Measurements from ENCODE around the gene BRPF1. TPM values are rescaled to one million over a fixed set of nuclear protein-coding genes. Genes with fewer than 3 reads are reported as not detected.

Gene BRPF1
- total RNA-seq, 1 experiment from 2014 or later, result 24.7 TPM

DNA sequence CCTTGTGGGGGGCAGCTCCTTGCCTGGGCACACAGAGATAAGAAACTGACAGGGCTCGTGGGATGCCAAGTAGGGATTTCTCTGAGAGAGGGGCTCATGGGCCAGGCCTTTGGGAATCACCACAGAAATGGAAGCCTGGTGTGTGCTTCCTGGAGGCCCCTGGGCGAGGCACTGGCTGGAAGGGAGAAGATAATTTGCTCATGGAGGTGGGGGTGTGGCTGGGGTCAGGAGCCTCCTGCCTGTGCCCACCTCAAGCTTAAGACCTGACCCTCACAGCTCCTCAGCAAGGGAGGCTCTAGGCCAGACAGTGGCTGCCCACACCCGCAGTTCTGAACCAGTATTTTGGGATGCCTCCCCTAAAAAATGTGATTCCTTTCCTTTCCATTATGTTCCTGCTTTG, 44.8 kb upstream of the BRPF1 start:
- Mint-ChIP-seq H3K27ac (ENCODE audit: unreplicated experiment) (no peak overlapping the region), H3K4me3 (ENCODE audit: unreplicated experiment) (no peak overlapping the region), H3K27me3 (ENCODE audit: insufficient read depth, unreplicated experiment) (no peaks in the 10 kb centered on the region), H3K4me1 (ENCODE audit: low read depth, unreplicated experiment) (peaks cover 6% of the 10 kb centered on the region), H3K36me3 (ENCODE audit: insufficient read depth, unreplicated experiment) (peaks cover 23% of the 10 kb centered on the region), H3K9me3 (ENCODE audit: unreplicated experiment) (no peaks in the 10 kb centered on the region)
- peaks cover 1% of the 10 kb centered on the region; the same call in 1 of the 2 replicates for H3K36me3 ChIP-seq (ENCODE audit: control insufficient read depth, insufficient read depth, low read length)
- CTCF ChIA-PET, result no interaction called here
- intact Hi-C loops (cut with micrococcal nuclease; ENCODE audit: unreplicated experiment), result no loop called here
- H3K4me3 ChIP-seq (ENCODE audit: low read depth, low read length), result no peak overlapping the region
- peaks cover 3% of the 10 kb centered on the region for H3K4me1 ChIP-seq
- no peak for TF ChIP-seq CTCF (IDR thresholded peaks at IDR 0.05; ENCODE audit: insufficient read depth in 1 of 2, low read depth in 1 of 2, low read length in 1 of 2, severe bottlenecking in 1 of 2, unreplicated experiment in 1 of 2)
- BruUV-seq (replicated peaks), result no TSS peak
- POLR2A ChIA-PET, result no interaction called here
- H3K9me3 ChIP-seq, result no peaks in the 10 kb centered on the region
- H3K27me3 ChIP-seq (replicated peaks; ENCODE audit: control insufficient read depth, insufficient read depth, low read length), result no peaks in the 10 kb centered on the region
- DNase-seq, result no peak

- no peaks in the 10 kb centered on the region for H3K4me1 Mint-ChIP-seq (ENCODE audit: low read depth, unreplicated experiment)
- H3K9me3 Mint-ChIP-seq (ENCODE audit: unreplicated experiment), result no peaks in the 10 kb centered on the region
- Histone ChIP-seq H3K4me1 (no peaks in the 10 kb centered on the region), H3K9me3 (no peaks in the 10 kb centered on the region), H3K36me3 (ENCODE audit: control insufficient read depth, insufficient read depth, low read length) (peaks cover 1% of the 10 kb centered on the region; the same call in 1 of the 2 replicates), H3K4me3 (ENCODE audit: low read depth, low read length) (no peak overlapping the region), H3K27me3 (replicated peaks; ENCODE audit: control insufficient read depth, insufficient read depth, low read length) (no peaks in the 10 kb centered on the region)
- DNase-seq, result no peak
- intact Hi-C loops (cut with micrococcal nuclease; ENCODE audit: unreplicated experiment), result no loop called here
- H3K4me3 Mint-ChIP-seq (ENCODE audit: unreplicated experiment), result no peak overlapping the region
- no TSS peak for BruUV-seq (replicated peaks)
- no peaks in the 10 kb centered on the region for H3K27me3 Mint-ChIP-seq (ENCODE audit: insufficient read depth, unreplicated experiment)
- H3K36me3 Mint-ChIP-seq (ENCODE audit: insufficient read depth, unreplicated experiment), result peaks cover 17% of the 10 kb centered on the region
- CTCF ChIA-PET, result no interaction called here
- TF ChIP-seq CTCF (IDR thresholded peaks at IDR 0.05; ENCODE audit: insufficient read depth in 1 of 2, low read depth in 1 of 2, low read length in 1 of 2, severe bottlenecking in 1 of 2, unreplicated experiment in 1 of 2), result no peak
- H3K27ac Mint-ChIP-seq (ENCODE audit: unreplicated experiment), result no peak overlapping the region
- POLR2A ChIA-PET, result no interaction called here
These were observed 44.0 kb upstream of the BRPF1 start for GRCh38 chr3:9687514-9687913.

DNA sequence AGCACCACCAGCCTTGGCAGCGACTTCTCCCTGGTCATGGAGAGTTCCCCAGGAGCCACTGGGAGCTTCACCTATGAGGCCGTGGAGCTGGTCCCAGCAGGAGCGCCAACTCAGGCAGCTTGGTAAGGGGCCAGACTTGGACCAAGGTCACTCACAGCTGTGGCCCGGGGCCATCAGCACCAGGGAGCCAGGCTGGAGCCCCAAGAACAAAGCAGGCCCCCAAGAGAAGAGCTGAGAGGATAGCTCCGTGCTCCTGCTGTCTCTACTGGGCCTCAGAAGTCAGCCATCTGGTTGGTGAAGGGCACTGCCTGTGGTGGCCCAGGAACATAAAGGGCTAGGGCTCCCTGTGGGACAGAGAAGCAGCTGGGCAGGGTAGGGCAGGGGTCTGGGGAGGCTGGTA, 42.6 kb upstream of the BRPF1 start:
- Histone ChIP-seq H3K4me1 (no peaks in the 10 kb centered on the region), H3K36me3 (ENCODE audit: control insufficient read depth, insufficient read depth, low read length) (0 out of 2 replicates have a peak, but pooled peaks cover 1% of the 10 kb centered on the region), H3K27me3 (replicated peaks; ENCODE audit: control insufficient read depth, insufficient read depth, low read length) (no peaks in the 10 kb centered on the region), H3K9me3 (no peaks in the 10 kb centered on the region), H3K4me3 (ENCODE audit: low read depth, low read length) (no peak overlapping the region)
- no peak for DNase-seq
- Mint-ChIP-seq H3K27me3 (ENCODE audit: insufficient read depth, unreplicated experiment) (no peaks in the 10 kb centered on the region), H3K4me1 (ENCODE audit: low read depth, unreplicated experiment) (no peaks in the 10 kb centered on the region), H3K27ac (ENCODE audit: unreplicated experiment) (no peak overlapping the region), H3K4me3 (ENCODE audit: unreplicated experiment) (no peak overlapping the region), H3K9me3 (ENCODE audit: unreplicated experiment) (no peaks in the 10 kb centered on the region), H3K36me3 (ENCODE audit: insufficient read depth, unreplicated experiment) (peaks cover 17% of the 10 kb centered on the region)
- no TSS peak for BruUV-seq (replicated peaks)
- intact Hi-C loops (cut with micrococcal nuclease; ENCODE audit: unreplicated experiment), result no loop called here
- CTCF ChIA-PET, result no interaction called here
- no peak for TF ChIP-seq CTCF (IDR thresholded peaks at IDR 0.05; ENCODE audit: insufficient read depth in 1 of 2, low read depth in 1 of 2, low read length in 1 of 2, severe bottlenecking in 1 of 2, unreplicated experiment in 1 of 2)
- POLR2A ChIA-PET, result no interaction called here

Data from Caco-2 (cell line).